Suprapubic skin (tissue), 4 donors: ENCODE measurements around the gene MAPK4. TPM values are rescaled to one million over a fixed set of nuclear protein-coding genes. Genes with fewer than 3 reads are reported as not detected.
"Not testable (repeated sequence)": the region's sequence is repeated elsewhere in the genome, so short reads cannot be mapped to it uniquely, and the experiment has no call there.

Source experiments
- DNase-seq, 2 donors: peaks; one replicate each; pipeline ENCODE4 v3.0.0-alpha.2; 2019; ENCODE audit warnings: low spot score in 2 of 2
- H3K27ac ChIP-seq: fragments of 200-600 bp; sonication (generic); one replicate; pipeline ENCODE4 v1.5.1; 2019
- H3K27me3 ChIP-seq: fragments of 200-600 bp; sonication (generic); one replicate; pipeline ENCODE4 v1.5.1; 2019
- H3K36me3 ChIP-seq: fragments of 200-600 bp; sonication (generic); one replicate; pipeline ENCODE4 v1.5.1; 2019
- H3K4me1 ChIP-seq: fragments of 200-600 bp; sonication (generic); one replicate; pipeline ENCODE4 v1.5.1; 2019
- H3K4me3 ChIP-seq: fragments of 200-600 bp; sonication (generic); one replicate; pipeline ENCODE4 v1.5.1; 2019; ENCODE audit warnings: mild to moderate bottlenecking
- H3K9me3 ChIP-seq: fragments of 200-600 bp; sonication (generic); one replicate; pipeline ENCODE4 v1.5.1; 2019
- EP300 ChIP-seq: sonication (generic); formaldehyde crosslinking; IDR thresholded peaks from one replicate; pipeline ENCODE4 v1.6.1; 2017; ENCODE audit warnings: antibody characterized with exemption
- POLR2A ChIP-seq, 2 donors: fragments of 450-650 bp; IDR thresholded peaks; one replicate each; pipeline ENCODE4 v1.6.1; 2017; ENCODE audit warnings: antibody characterized with exemption in 2 of 2, mild to moderate bottlenecking in 2 of 2, moderate library complexity in 2 of 2
- POLR2AphosphoS5 ChIP-seq, 3 donors: sonication (generic); formaldehyde crosslinking; IDR thresholded peaks; one replicate each; pipeline ENCODE4 v1.6.1; 2017; ENCODE audit warnings: antibody characterized with exemption in 3 of 3
- WGBS: methylation state at CpG from one replicate; pipeline ENCODE4 v1.1.5; 2018; 5-methylcytosine and 5-hydroxymethylcytosine counted together
- total RNA-seq, 4 donors: library from RNA; depleted of rRNA; stranded (reverse); fragments of >200 nt; gene quantifications; one replicate each; pipeline ENCODE4 v1.1.0, GENCODE V29; 2016
- TF ChIP-seq, protein P1 (sequence below), 2 donors: fragments of 200-600 bp in 1 of 2; fragments of 450-650 bp in 1 of 2; sonication (generic) in 1 of 2; IDR thresholded peaks; one replicate each; pipeline ENCODE4 v1.5.1; 2016 to 2019; ENCODE audit warnings: antibody characterized with exemption in 2 of 2, mild to moderate bottlenecking in 1 of 2, moderate library complexity in 1 of 2

The MAPK4 gene
- total RNA-seq, 4 donors from 2014 or later, result 1.9 to 4.8 (median 2.4) TPM

- TF ChIP-seq, protein P1, sequence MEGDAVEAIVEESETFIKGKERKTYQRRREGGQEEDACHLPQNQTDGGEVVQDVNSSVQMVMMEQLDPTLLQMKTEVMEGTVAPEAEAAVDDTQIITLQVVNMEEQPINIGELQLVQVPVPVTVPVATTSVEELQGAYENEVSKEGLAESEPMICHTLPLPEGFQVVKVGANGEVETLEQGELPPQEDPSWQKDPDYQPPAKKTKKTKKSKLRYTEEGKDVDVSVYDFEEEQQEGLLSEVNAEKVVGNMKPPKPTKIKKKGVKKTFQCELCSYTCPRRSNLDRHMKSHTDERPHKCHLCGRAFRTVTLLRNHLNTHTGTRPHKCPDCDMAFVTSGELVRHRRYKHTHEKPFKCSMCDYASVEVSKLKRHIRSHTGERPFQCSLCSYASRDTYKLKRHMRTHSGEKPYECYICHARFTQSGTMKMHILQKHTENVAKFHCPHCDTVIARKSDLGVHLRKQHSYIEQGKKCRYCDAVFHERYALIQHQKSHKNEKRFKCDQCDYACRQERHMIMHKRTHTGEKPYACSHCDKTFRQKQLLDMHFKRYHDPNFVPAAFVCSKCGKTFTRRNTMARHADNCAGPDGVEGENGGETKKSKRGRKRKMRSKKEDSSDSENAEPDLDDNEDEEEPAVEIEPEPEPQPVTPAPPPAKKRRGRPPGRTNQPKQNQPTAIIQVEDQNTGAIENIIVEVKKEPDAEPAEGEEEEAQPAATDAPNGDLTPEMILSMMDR (IDR thresholded peaks at IDR 0.05), result no peak
- no peak for TF ChIP-seq EP300
- TF ChIP-seq POLR2A (IDR thresholded peaks at IDR 0.05), result no peak
- no peak for TF ChIP-seq POLR2AphosphoS5 (IDR thresholded peaks at IDR 0.05)
- 81% methylated on average over 5 of the region's 5 CpGs for whole genome bisulfite sequencing
- Histone ChIP-seq H3K9me3 (peaks cover 9% of the 10 kb centered on the region), H3K27ac (no peak overlapping the region), H3K27me3 (no peaks in the 10 kb centered on the region), H3K36me3 (no peaks in the 10 kb centered on the region), H3K4me3 (no peak overlapping the region), H3K4me1 (no peaks in the 10 kb centered on the region)
- no peak for DNase-seq
Measured at GRCh38 chr18:50528806-50529205, 31.1 kb upstream of the MAPK4 start.

DNA sequence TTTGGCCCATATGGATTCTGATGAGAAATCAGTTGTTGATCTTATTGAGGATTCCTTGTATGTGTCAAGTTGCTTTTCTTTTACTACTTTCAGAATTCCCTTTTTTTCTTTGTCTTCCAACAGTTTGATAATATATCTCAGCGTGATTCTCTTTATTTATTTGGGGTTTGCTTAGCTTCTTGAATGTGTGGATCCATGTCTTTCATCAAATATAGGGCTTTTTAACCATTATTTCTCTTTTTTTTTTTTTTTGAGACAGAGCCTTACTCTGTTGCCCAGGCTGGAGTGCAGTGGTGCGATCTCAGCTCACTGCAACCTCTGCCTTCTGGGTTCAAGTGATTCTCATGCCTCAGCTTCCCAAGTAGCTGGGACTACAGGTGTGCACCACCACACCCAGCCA, 26.1 kb upstream of the MAPK4 start:
- 88% methylated on average over 2 of the region's 2 CpGs for WGBS
- not testable (repeated sequence) for DNase-seq, H3K4me1 ChIP-seq, H3K27me3 ChIP-seq, H3K36me3 ChIP-seq, H3K27ac ChIP-seq, H3K4me3 ChIP-seq
- peaks cover 17% of the 10 kb centered on the region for H3K9me3 ChIP-seq

- H3K27me3 ChIP-seq, H3K27ac ChIP-seq, H3K9me3 ChIP-seq, H3K4me1 ChIP-seq, H3K36me3 ChIP-seq, DNase-seq, H3K4me3 ChIP-seq: not testable (repeated sequence)
- WGBS, result 83% methylated on average over 4 of the region's 4 CpGs
Measured at GRCh38 chr18:50544476-50544875, 15.4 kb upstream of the MAPK4 start.

DNA sequence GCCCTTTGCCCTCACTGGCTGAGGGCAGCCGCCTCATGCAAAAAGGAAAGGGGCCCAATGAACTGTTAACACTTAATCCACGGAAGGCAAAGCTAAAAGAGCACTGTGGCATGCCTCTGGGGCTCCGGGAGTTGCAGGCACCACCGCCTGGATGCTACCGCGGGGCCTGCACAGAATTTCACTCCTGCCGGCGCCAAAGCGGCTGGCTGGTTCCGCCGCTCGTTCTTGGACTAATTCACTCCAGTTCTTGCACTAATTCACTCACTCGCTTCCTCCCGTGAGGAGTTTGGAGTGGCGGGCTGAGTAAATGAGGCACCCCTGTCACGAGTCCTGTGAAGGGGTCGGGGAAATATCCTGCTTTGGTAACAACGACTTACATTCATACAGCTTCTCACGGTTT, 14.0 kb upstream of the MAPK4 start:
- TF ChIP-seq POLR2AphosphoS5 (IDR thresholded peaks at IDR 0.05) (no peak), EP300 (no peak), POLR2A (IDR thresholded peaks at IDR 0.05) (no peak)
- TF ChIP-seq, protein P1 (IDR thresholded peaks at IDR 0.05), result no peak
- Histone ChIP-seq H3K36me3 (no peaks in the 10 kb centered on the region), H3K27me3 (no peaks in the 10 kb centered on the region), H3K4me1 (no peaks in the 10 kb centered on the region), H3K9me3 (no peaks in the 10 kb centered on the region), H3K27ac (no peak overlapping the region), H3K4me3 (no peak overlapping the region)
- 89% methylated on average over 19 of the region's 19 CpGs for WGBS
- no peak for DNase-seq

GRCh38 chr18:50548160-50548559, 11.7 kb upstream of the MAPK4 start:
- Histone ChIP-seq H3K9me3 (no peaks in the 10 kb centered on the region), H3K36me3 (no peaks in the 10 kb centered on the region), H3K4me1 (no peaks in the 10 kb centered on the region), H3K4me3 (no peak overlapping the region), H3K27ac (no peak overlapping the region), H3K27me3 (no peaks in the 10 kb centered on the region)
- 90% methylated on average over 1 of the region's 1 CpG for WGBS
- TF ChIP-seq POLR2A (IDR thresholded peaks at IDR 0.05) (no peak), POLR2AphosphoS5 (IDR thresholded peaks at IDR 0.05) (no peak), EP300 (no peak)
- TF ChIP-seq, protein P1 (IDR thresholded peaks at IDR 0.05), result no peak
- no peak for DNase-seq

GRCh38 chr18:50551651-50552050, 8.2 kb upstream of the MAPK4 start:
- H3K27me3 ChIP-seq, H3K27ac ChIP-seq, H3K36me3 ChIP-seq, DNase-seq, H3K4me1 ChIP-seq, H3K9me3 ChIP-seq, H3K4me3 ChIP-seq: not testable (repeated sequence)
- WGBS, result 21% methylated on average over 1 of the region's 1 CpG

DNA sequence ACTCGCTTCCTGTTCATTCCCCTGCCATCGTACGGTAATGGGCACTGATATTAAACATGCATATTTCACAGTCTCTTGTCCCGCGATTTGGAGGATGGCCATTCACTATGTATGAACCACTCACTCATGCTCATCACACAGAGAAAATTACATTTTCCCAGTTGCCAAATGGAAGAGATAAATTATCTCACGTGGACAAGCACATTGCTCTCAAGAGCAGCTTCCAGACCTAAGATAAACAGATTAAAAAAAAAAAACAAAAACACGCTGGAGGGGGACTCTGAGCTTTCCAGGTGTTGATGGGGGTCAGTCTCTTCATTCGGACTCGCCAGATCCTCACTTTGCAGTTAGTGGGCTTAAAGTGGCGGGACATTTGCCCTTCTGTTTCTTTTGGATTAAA, 1.7 kb upstream of the MAPK4 start:
- TF ChIP-seq POLR2A (IDR thresholded peaks at IDR 0.05), result no peak
- TF ChIP-seq, protein P1 (IDR thresholded peaks at IDR 0.05), result no peak
- no peak for TF ChIP-seq EP300
- Histone ChIP-seq H3K36me3 (no peaks in the 10 kb centered on the region), H3K9me3 (no peaks in the 10 kb centered on the region), H3K4me3 (no peak overlapping the region), H3K4me1 (peaks cover 19% of the 10 kb centered on the region), H3K27me3 (peaks cover 35% of the 10 kb centered on the region), H3K27ac (no peak overlapping the region)
- DNase-seq, result no peak
- WGBS, result 48% methylated on average over 10 of the region's 10 CpGs
